GM19467 (cell line): Measurements from ENCODE around the gene EOMES.

Experiments
- ATAC-seq: cut with Tn5 transposase; IDR thresholded peaks from one replicate; pipeline ENCODE4 v1.9.1; 2021; ENCODE audit warnings: mild to moderate bottlenecking, moderate library complexity; ENCODE audit not compliant: unreplicated experiment

The EOMES gene

DNA sequence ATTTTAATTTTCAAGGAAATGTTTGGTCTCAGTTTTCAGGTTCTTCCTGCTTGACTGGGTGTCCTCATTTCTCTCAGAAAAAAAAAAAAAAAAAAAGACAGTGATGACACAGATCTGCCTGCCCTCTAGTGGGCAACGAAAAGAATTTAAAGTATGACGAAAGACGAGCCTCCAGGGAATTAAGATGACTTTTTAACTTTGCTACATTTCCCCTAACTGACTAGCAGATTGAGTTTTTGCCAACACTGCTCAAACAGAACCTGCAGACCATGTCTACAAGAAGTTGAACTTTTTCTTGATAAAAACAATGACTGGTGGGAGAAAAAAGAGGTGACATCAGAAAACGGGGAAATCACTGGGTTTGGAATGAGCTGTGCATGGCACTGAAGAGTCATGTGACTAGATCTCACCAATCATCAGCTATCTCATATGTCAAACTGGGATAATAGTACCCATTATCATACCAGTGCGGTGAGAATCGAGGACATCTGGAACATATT lies 40.8 kb downstream of the EOMES start:
- ATAC-seq: no peak

DNA sequence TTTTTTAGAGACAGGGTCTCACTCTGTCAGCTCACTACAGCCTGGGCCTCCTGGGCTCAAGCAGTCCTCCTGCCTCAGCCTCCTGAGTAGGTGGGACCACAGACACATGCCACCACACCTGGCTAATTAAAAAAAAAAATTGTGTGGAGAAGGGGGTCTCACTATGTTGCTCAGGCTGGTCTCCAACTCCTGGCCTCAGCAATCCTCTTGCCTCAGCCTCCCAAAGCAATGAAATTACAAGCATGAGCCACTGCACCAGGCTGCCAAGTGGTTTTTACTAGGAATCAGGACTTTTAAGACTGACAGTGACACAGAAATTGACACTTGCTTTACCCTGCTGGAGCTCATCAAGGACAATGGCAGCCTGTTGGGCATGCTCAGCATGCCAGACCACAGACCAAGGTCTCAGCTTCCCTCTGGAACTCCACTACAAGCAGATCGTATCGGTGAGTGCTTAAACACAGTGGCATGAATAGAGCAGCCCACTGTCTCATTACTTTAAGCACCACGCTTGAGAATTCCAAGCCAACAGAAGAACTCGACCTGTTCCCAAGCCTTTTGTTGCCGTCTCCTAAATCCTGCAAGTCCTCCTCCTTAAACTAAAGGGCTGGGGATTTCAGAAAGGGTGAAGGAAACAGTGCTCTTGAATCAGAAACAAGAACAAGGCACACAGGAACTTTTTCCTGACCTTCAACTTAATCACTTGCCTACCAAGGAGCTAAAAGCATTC lies 41.4 kb downstream of the EOMES start:
- ATAC-seq: no peak

DNA sequence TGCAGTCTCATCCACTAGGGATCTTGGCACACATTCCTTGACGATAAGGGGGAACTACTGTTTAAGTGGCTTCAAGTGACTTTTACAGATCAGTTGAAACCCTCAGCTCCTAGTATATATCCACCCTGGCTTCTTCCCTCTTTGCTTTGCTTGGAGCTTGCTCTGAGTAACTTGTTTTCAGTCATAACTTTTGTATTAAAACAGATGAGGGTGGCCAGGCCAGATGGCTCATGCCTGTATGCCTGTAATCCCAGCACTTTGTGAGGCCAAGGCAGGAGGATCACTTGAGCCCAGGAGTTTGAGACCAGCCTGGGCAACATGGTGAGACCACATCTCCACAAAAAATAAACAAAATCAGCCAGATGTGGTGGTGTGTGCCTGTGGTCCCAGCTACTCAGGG lies 42.4 kb downstream of the EOMES start:
- ATAC-seq: no peak

DNA sequence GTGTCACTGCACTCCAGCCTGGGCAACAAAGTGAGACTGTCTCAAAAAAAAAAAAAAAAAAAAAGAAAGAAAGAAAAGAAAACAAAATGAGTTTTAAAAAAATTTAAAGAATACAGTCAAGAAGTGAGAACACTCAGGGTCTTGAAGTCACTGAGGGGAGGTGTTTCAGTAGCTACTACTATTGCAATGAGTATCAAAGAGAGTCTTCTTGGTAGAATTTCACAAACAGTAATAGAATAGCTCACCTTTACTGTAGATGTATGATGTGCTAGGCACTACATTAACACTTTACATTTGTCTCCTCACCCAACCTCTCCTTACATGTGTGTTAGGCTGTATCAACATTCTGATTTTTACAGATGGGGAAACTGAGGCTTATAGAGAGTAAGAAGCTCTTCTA lies 43.9 kb downstream of the EOMES start:
- no peak for ATAC-seq

DNA sequence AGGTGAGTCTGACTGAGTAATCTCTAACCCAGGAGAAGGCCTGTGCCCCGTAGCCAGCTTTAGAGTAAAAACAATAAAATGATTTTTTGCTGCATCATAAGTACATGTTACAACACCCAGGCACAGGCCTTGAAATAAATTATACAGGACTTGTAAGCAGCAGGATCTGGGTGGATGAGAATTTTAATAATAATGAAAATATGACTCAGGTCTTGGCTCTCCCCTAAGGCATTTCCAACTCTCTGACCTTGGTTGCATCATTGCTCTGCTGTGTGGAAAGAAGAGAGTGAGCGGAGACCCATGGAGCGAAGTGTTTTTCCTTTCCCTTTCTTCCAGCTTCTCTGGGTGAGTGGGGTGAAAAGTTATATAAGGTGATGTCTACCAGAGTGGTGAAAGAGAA lies 44.6 kb downstream of the EOMES start:
- ATAC-seq: no peak

DNA sequence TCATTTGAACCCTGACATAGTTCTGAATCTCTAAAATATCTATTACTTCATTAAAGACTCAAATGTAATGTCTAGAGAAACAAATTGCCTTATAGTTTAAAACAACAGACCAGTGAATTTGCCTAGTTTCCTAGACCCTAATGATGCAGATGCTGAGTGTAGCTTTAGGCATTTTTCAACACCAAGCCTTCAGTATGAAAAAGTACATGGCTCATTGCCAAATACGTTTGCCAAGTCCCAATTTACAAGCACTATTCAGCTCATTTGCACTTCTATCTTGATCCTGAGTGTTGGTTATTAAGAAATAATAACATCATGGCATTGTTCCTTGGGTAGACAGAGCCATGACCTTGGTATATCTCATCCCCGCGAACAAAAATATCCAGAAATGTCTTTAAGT lies 46.8 kb downstream of the EOMES start:
- no peak for ATAC-seq

DNA sequence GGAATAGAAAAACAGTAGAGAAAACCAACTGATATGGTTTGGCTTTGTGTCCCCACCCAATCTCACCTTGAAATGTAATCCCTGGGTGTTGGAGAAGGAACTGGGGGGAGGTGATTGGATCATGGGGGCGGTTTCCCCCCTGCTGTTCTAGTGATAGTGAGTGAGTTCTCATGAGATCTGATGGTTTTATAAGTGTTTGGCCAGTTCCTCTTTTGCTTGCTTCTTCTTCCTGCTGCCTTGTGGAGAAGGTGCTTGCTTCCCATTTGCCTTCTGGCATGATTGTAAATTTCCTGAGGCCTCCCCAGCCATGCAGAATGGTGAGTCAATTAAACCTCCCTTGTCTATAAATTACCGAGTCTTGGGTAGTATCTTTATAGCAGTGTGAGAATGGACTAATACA lies 48.4 kb downstream of the EOMES start:
- no peak for ATAC-seq

DNA sequence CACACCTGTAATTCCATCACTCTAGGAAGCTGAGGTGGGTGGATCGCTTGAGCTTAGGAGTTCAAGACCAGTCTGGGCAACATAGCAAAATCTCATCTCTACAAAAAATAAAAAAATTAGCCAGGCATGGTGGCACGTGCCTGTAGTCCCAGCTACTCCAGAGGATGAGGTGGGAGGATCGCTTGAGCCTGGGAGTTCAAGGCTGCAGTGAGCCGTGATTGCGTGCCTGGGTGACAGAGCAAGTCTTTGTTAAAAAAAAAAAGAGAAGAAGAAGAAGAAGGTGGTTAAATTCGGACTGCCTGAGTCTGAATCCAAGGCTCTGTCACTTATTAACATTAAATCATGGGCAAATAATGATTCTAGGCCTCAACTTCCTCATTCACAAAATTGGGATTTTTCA lies 51.0 kb downstream of the EOMES start:
- no peak for ATAC-seq

DNA sequence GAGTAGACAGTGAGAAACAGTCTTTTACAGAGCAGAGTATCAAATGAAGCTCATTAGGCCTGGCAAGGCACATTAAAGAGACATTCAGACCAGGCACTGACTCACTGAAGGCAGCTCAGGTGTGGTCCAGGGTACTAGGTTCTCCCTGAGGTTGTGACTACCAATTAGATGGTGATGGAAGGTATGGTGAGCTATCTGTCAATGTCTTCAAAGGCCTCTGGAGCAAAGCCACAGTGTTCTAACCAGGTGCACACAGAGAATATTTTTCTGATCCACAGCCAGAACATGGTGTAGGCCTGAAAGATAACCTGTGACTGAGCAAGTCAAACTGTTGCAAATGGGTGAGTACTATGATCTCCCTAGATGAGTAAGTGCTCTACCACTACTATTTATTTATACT lies 51.5 kb downstream of the EOMES start:
- no peak for ATAC-seq

DNA sequence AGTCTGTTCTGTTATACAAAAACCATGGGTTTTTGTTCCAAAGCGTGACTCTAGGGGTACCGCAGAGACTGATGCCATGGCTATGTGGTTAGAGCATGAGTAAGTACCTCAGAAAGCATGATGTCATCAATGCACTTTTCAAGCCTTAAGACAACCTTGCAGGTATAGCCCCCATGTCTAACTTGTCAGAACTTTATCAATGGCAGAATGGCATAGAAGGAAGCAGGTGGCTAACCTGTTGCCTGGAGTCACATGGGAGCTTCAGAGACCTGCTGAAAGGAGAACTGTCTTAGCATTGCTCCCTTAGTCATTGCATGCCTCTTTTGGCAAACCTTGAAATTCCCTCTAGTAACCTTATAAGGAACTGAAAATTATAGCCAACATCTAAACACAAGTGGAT lies 52.5 kb downstream of the EOMES start:
- ATAC-seq: no peak

DNA sequence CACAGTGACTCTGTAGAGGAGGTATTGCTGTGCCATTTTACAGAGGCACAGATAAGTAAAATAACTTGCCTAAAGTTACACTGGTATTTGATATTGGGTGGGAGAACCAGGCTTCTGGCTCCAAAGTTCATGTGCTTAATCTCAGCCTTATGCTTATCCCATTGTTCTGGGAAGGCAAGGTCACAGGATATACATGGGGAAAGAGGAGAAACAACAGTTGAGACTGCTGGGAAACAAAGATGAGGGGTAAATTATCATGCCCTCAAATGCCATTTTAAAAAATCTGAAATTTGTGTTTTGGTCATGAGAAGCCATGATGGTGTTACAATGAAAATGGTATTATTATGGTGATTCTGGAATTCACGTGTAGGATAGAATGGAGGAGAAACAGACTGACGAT lies 54.4 kb downstream of the EOMES start:
- ATAC-seq: no peak

DNA sequence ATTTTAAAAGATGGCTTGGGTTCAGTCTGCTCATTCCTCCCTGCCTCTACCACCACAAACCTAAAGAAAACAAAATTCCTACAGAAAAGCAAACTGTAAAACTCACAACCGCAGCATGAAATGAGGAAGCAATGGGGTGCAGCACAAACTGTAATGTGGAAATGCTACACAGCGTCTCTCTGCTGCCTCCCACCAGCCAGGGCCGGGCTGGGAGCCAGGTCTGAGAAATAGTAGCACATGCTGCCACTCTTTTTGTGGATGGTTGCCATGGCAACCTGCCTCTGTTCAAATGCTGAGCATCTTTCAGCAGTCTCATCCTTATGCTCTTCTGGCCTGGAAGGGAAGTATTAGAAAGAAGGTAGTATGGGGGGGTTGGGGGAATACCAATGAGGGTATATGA lies 55.4 kb downstream of the EOMES start:
- peak; percentile 32 for ATAC-seq

DNA sequence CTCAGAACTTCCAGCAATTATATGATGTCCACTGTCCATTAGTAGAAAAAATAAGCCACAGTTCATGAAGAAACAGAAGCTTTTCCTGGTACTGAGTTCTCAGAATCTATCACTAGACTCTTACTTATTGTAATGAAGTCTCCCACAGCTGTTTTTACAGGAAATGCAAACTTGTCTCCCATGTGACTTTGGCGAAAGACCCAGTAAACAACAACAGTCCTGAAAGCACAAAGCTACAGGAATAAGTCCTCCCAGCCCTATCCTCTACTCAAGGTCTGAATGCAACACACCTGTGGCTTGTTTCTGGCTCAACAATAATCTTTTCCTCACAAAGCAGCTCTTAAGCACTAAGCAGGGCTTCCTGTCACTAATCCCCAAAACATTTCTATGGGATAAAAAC lies 55.9 kb downstream of the EOMES start:
- peak; percentile 64 for ATAC-seq
